Fibroblast of peridontal ligament (primary cell): ENCODE data around the gene ZNF223.
A peak's percentile ranks its signal among the peaks of the same experiment; 100 is the strongest.

Experiments used
- DNase-seq: peaks from one replicate; pipeline ENCODE4 v3.0.0-alpha.2; 2010; ENCODE audit errors: extremely low read depth

The ZNF223 gene

GRCh38 chr19:44051650-44052402, at the start of gene ZNF223:
TSS of gene ZNF223 (plus strand) at chr19:44052036. CDS start at chr19:44055177, 3,141 bp downstream.
- peak; percentile 92 for DNase-seq

GRCh38 chr19:44002212-44002565, 49.6 kb upstream of the ZNF223 start:
- DNase-seq, result peak; percentile 20

- peak; percentile 96 for DNase-seq
Measured at GRCh38 chr19:44002566-44003460, 49.0 kb upstream of the ZNF223 start, which contains the start of gene ZNF230. TSS of gene ZNF230 (plus strand) at chr19:44002957. CDS start at chr19:44007079, 4,122 bp downstream.

GRCh38 chr19:44003461-44004009, 48.3 kb upstream of the ZNF223 start:
- DNase-seq, result peak; percentile 8

- DNase-seq, result peak; percentile 49
Measured at GRCh38 chr19:44005973-44006372, 45.9 kb upstream of the ZNF223 start.

- DNase-seq, result no peak
Measured at GRCh38 chr19:44007473-44007872, 44.4 kb upstream of the ZNF223 start.

GRCh38 chr19:44010468-44010867, 41.4 kb upstream of the ZNF223 start:
- DNase-seq, result no peak

GRCh38 chr19:44019498-44019897, 32.3 kb upstream of the ZNF223 start:
- no peak for DNase-seq

- no peak for DNase-seq
Measured at GRCh38 chr19:44021221-44021620, 30.6 kb upstream of the ZNF223 start.

GRCh38 chr19:44024900-44025216, 27.0 kb upstream of the ZNF223 start:
- no peak for DNase-seq

GRCh38 chr19:44025217-44025936, 26.5 kb upstream of the ZNF223 start, which contains the start of gene ZNF222:
TSS of gene ZNF222 (plus strand) at chr19:44025379. CDS start at chr19:44025437, 58 bp downstream.
- peak; percentile 93 for DNase-seq

GRCh38 chr19:44026622-44027021, 25.2 kb upstream of the ZNF223 start:
- DNase-seq, result no peak

GRCh38 chr19:44032001-44032610, 19.7 kb upstream of the ZNF223 start:
- no peak for DNase-seq

GRCh38 chr19:44042147-44042546, 9.7 kb upstream of the ZNF223 start:
- no peak for DNase-seq

- DNase-seq, result no peak
Measured at GRCh38 chr19:44050740-44051649, 841 bp upstream of the ZNF223 start.

- no peak for DNase-seq
Measured at GRCh38 chr19:44055870-44056269, 4.0 kb downstream of the ZNF223 start.

GRCh38 chr19:44059229-44059628, 7.4 kb downstream of the ZNF223 start:
- no peak for DNase-seq

GRCh38 chr19:44061038-44061437, 9.2 kb downstream of the ZNF223 start:
- DNase-seq, result no peak

- DNase-seq, result no peak
Measured at GRCh38 chr19:44066305-44066704, 14.5 kb downstream of the ZNF223 start.

GRCh38 chr19:44069415-44069814, 17.6 kb downstream of the ZNF223 start:
- no peak for DNase-seq
